Heart left ventricle (tissue), 13 donors: ENCODE results near the gene GUCA2A.

Experiments used
- CTCF ChIP-seq, 12 donors: fragments of 200-600 bp; sonication (generic) in 4 of 12; IDR thresholded peaks; one replicate each; pipeline versions ENCODE4 v1.5.0 to v1.8.0; 2018 to 2022; ENCODE audit warnings: antibody characterized with exemption in 12 of 12, mild to moderate bottlenecking in 5 of 12
- POLR2A ChIP-seq, 2 donors: fragments of 450-650 bp; IDR thresholded peaks; one replicate each; pipeline ENCODE4 v1.6.1; 2017; ENCODE audit warnings: antibody characterized with exemption in 2 of 2, mild to moderate bottlenecking in 2 of 2, moderate library complexity in 2 of 2
- donor health status: ischemic (EF 13 %, LVEDD 7.1; RV severe dilation, severe dysfunction).
- donor health status: DM: no; HTN: yes; CAD: no.
- donor health status: DM: no; HTN: no; CAD: no.
- donor health status: ischemic (EF 25% LVEDD 6.9; RV normal size, moderate dysfunction).
- donor health status: ischemic (EF 25% LVEDD 5.7; RV mildly dilated, moderate dysfunction).
- donor health status: ischemic (EF 35%, LVEDD 5.7; RV mildly dilated, moderate dysfunction).
- donor health status: nonischemic (EF 11% LVEDD 7.7; RV severe dilation, severe dysfunction).
- donor health status: DM: yes; HTN: yes; CAD: no.
- donor health status: PGD.
- donor health status: ischemic (EF 29% LVEDD 5.4; RV normal size, mild dysfunction).
- donor health status: nonischemic (EF 23%, LVEDD 6.1; RV moderate dilation, normal function).

- TF ChIP-seq POLR2A (IDR thresholded peaks at IDR 0.05) (no peak), CTCF (IDR thresholded peaks at IDR 0.05) (no peak)
These were observed 30.6 kb downstream of the GUCA2A start for GRCh38 chr1:42133809-42134526.
